GM18505 (cell line): ENCODE results near the gene FREM3.

Experiments
- ATAC-seq: cut with Tn5 transposase; IDR thresholded peaks from one replicate; pipeline ENCODE4 v1.9.1; 2021; ENCODE audit not compliant: unreplicated experiment
- POLR2A ChIP-seq: IDR thresholded peaks from 4 replicates; pipeline ENCODE4 v1.6.1; 2011; ENCODE audit warnings: borderline replicate concordance; ENCODE audit not compliant: insufficient read depth, insufficient read length; ENCODE audit errors: extremely low read depth

Gene FREM3

DNA sequence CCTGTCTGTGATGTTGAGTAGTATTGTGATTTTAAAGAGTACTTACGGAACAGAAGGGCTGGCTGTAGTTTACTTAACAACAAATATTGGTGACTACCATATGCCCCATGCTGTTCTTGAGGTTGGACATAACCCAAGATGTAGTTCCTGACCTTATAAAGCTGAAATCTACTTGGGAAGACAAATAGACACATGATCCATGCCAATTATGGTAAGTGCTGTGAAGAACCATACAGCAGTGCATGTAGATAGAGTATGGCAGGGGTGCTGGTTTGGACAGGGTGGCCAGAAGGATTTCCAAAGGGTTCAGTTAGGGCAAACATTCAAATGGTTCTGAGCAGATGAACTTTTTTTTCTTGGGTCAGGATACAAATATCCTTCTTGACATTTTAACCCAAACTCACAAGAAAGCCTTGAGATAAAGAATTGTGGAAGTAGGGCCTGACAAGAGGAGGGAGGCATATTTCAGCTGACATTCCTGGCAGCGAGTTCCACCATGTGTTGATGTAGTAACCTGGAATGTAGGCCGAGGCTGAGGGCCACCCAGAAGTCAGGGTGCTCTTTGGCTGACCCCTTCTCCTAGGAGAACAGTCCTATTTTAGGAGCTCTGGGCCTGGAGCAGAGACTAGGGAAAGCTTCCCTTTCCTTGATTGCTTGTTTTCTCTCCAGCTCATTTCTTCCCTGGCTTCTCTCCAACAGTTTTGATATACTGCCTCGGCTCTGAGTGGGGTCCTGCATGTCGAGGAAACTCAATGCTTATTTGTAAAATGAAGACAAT is 74.2 kb downstream of the FREM3 start:
- TF ChIP-seq POLR2A = no peak
- no peak for ATAC-seq

DNA sequence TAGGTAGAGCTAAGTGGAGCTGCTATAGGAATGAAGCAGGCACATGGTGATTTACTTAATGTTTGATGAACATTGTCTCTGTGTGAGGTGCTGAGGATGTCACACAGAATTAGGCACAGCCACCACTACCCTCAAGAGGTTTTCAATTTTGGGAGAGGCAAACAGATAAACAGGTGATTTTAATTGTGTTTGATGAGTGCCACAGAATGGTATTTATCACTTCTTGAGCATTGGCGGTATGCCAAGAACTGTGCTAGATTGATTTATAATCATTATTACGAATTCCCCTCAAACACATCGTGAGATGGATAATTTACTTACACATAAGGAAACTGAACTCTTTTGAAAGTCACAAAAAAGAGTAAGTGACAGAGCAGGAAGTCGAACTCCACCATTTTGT is 74.8 kb downstream of the FREM3 start:
- no peak for ATAC-seq
- no peak for TF ChIP-seq POLR2A

- ATAC-seq = no peak
- TF ChIP-seq POLR2A = no peak
Measured at GRCh38 chr4:143623896-143624295, 76.6 kb downstream of the FREM3 start.

- TF ChIP-seq POLR2A = no peak
- ATAC-seq = no peak
Measured at GRCh38 chr4:143618811-143619210, 81.7 kb downstream of the FREM3 start.

DNA sequence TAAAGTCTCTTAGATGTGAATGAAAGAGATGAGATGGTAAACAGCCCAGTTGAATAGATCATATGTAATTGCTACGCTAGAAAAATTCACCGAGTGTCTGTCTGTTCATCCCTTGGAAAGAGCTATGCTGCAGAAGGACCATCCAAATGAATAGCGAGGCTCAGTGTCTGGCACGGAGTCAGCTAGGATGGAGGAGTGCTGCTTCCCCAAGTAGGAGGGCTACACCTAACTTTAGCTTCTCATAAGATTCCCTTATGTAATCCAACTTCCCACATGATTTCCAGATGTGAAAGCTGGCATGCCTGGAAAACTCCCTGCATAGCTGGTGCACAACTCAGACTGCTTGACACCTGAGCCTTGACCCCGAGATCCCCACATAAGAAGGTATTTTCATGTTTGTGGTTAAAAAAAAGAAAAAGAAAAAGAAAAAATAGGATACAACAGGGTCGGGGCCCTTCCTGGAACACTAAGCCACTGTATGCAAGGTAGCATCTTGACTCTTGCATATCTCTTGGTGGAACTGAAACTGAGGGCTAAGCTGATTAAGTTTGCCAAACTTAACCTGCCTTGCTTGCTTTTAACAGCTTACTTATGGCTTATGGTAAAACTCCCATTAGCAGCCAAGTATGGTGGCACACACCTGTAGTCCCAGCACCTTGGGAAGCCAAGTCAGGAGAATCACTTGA is 82.3 kb downstream of the FREM3 start:
- no peak for ATAC-seq
- TF ChIP-seq POLR2A = no peak

DNA sequence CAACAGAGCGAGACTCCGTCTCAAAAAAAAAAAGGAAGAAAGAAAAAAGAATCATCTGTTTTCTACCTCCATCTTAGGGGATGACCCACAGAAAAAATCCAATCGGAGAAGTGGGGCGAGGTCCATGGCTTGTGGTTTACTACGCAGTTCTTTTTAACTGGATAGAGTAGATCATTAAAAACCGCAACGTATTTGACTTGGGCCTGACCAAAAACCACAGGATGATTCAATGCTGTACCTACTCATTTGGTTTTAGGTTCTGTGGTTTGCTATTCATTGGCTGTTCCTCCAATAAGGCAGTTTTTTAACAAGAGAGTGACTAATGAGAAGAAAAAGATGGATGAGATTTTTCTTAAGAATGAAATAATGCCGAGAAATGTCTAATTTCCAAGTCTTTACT is 83.7 kb downstream of the FREM3 start:
- TF ChIP-seq POLR2A = no peak
- peak; percentile 88 for ATAC-seq

- no peak for TF ChIP-seq POLR2A
- ATAC-seq = no peak
Measured at GRCh38 chr4:143609492-143609891, 91.0 kb downstream of the FREM3 start.

GRCh38 chr4:143606480-143606879 is 94.0 kb downstream of the FREM3 start:
- ATAC-seq = no peak
- TF ChIP-seq POLR2A = no peak

DNA sequence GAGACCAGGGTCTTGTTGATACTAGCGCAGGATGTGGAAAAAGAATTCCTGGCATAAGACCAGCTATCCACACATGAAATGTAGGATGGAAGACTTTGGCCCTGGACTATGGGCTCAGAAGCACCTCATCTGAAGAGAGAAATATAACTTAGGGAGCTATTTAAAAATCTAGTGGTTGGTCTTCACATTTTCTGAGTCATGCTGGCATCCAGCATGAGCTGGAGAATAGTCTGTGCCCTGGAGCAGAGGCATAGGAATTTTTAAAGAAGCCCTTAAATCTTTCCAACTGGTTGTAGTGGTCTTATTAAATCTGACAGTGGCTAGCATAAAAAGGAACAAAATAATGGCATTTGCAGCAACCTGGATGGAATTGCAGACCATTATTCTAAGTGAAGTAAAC is 100.6 kb downstream of the FREM3 start:
- no peak for TF ChIP-seq POLR2A
- ATAC-seq = no peak

GRCh38 chr4:143598816-143599215 is 101.7 kb downstream of the FREM3 start:
- no peak for TF ChIP-seq POLR2A
- ATAC-seq = no peak

- no peak for TF ChIP-seq POLR2A
- no peak for ATAC-seq
Measured at GRCh38 chr4:143597276-143597675, 103.2 kb downstream of the FREM3 start.

- ATAC-seq = no peak
- no peak for TF ChIP-seq POLR2A
Measured at GRCh38 chr4:143587703-143588102, 112.8 kb downstream of the FREM3 start.

DNA sequence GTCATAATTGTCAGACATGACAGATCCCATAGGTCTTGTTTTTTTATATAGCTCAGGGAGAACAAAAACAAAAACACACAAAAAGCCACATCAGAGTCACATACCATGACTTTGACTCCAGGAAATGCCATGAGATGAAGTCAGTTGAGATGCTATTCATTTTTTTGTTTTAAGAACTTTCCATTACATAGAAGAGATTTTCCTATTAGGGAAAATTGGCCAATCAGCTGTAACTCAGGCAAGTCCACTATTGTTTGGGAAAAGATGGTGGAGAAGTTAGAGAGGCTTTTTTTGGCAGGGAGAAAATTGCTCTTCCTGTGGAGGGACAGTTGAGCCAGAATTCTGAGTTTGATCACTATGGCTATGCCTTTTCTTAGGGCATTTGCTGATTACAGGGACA is 114.4 kb downstream of the FREM3 start:
- no peak for TF ChIP-seq POLR2A
- no peak for ATAC-seq

- no peak for ATAC-seq
- TF ChIP-seq POLR2A = no peak
Measured at GRCh38 chr4:143585548-143585947, 114.9 kb downstream of the FREM3 start.
